GM18499 (cell line): Measurements from ENCODE around the gene BMP7.

Source experiments
- ATAC-seq: cut with Tn5 transposase; IDR thresholded peaks from one replicate; pipeline ENCODE4 v1.9.1; 2021; ENCODE audit warnings: moderate number of reproducible peaks; ENCODE audit not compliant: insufficient read depth, unreplicated experiment

Gene BMP7

DNA sequence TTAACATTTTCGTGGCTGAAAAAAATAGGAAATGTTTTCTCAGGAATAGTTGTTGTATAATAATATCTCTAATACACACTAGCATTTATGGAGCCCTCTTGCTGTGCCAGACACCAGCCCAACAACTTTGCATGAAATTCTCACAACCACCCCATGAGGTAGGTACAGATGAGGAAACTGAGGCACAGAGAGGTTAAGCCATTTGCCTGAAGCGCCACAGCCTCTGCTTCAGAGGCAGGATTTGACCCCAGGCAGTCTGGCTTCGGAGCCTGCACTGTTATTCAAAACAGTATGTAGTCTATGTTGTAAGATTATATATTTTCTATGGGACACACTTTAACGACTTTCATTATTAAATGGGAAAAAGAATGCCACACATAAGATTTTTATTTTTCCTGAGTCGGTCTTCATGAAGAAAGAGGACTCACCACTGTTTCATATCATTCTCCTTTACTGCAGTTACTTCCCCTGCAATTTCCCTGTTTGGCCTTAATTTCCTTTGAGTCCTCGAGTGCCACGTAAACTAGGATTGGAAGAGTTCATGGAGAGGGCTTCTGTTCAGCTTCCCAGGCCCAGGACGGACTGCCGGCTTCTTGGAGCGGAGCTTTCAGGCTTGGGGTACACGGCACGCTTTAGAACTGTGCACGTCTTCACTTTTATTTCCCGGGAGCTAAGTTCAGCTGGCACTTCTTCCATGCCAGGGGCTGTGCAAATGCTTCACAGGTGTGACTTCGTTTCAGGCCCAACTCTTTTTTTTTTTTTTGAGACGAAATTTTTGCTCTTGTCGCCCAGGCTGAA, 128.0 kb downstream of the BMP7 start:
- no peak for ATAC-seq

GRCh38 chr20:57137676-57138075, 128.8 kb downstream of the BMP7 start:
- ATAC-seq, result no peak

DNA sequence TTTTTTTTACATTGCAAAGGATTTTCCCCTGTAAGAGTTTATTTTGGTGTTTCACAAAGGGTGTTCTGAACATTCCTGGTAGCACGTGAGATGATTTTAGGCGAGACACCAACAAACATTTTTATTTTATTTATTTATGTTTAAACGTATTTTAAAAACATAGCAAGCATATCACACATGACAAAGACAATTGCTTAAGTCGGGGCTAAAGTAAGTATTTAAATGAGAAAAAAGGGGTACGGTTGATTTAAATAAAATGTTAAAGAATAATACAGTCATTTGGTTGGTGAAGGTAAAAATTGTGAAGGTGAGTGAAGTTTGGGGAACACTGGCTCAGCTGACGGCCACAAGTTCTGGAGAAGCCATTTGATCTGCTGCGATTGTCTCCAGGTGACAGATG, 129.7 kb downstream of the BMP7 start:
- no peak for ATAC-seq

DNA sequence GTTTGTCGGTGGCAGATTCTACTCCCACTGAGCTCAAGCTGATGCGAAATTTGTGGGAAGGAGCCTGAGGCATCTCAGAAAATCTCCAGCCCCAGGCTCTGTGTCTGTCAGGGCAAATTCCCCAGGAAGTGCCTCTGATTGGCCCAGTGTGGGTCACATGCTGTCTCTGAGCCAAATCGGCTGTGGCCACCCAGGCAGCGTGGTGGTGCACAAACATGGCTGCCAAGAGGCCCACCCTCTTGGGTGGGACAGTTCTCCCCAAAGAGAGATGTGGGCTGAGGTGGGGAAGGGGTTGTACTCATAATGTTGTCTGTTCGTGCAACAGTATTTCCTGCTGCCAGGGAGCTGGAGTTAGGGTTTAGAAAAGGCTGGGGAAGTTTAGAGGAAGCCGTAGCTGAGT, 130.6 kb downstream of the BMP7 start:
- ATAC-seq, result no peak

DNA sequence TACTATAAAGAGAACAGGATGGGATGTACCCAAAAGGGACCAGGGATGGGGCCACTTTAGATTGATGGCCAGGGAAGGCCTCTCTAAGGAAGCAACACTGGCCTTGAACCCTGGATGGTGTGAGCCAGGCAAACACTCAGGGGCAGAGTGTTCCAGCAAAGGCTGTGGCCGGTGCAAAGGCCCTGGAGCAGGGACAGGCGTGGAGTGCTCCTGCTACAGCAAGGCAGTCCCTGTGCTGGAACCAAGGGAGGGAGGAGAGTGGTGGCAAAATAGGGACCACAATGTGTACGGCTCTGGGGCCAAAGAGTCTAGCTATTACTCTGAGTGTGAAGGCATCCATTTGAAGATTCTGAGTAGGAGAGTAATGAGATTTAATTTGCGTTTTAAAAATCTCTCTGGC, 131.6 kb downstream of the BMP7 start:
- no peak for ATAC-seq

DNA sequence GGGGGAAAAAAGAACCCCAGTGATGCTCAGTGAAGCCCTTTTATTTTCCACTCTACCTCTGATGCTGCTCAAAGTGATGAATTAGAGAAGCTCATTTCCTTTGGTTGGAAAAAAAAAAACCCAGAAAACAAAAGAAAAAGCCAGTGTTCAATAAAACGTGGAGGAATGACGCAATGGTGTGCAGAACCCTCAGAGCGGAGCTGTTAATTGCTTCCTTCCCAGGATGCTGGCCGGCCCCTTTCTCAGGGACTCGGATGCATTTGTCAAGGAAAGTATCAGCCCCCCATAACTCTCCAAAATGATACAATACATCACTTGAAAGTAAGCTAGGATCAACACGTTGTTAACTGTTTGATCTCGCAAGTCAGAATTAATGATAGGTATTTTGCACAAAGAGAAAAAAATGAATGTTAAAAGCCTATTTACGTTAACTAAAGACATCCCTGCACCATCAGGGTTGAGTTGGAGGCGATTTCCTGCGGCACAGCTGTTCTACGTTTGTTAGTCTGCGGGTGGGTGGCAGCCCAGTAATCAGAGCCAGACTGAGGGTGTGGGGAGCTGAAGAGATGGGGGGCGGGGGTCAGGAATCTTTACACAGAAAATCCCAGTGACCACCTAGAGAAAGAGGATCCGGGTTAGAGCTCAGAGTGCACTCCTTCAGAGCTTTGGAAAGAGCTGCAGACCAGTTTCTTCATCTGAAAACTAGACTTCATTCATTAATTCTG, 132.4 kb downstream of the BMP7 start:
- no peak for ATAC-seq

DNA sequence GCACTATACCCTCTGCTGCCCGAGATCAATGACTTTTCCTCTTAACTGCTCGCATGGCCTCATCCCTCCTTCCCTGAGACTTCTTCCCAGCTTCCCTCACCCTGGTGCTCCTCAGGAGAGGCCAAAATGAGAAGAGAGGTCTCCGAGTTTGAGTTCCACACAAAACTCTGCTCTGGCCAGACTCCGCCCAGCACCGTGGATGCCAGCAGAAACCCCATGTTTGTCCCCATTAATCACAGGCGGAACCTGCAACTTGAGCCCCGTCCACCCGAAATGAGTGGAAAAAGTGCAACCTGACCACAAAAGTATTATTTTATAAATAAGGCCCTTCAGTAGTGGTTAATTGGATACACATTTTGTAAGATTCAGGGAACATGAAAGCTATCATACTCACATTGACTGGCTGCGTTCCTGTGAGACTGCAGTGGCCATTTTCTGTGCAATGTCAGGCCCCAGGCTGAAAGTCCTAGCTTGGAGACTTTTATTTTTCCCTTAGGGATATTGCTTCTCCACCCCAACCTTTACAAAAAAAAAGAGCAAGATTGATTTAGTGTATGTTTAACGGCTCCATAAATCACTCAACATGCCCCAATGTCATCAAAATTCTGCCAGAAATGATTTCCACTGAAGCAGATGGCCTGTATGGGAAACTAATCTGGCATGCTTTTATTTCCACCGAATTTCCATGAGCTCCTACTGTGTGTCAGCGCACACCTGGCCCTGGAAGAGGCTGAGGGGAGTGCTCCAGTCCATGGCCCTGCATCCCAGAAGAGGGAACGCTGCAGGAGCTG, 134.6 kb downstream of the BMP7 start:
- no peak for ATAC-seq

- no peak for ATAC-seq
Measured at GRCh38 chr20:57131077-57131476, 135.4 kb downstream of the BMP7 start.

GRCh38 chr20:57130160-57130772, 136.2 kb downstream of the BMP7 start:
- no peak for ATAC-seq

GRCh38 chr20:57129303-57129702, 137.1 kb downstream of the BMP7 start:
- no peak for ATAC-seq

GRCh38 chr20:57128044-57128757, 138.2 kb downstream of the BMP7 start:
- ATAC-seq, result no peak

- ATAC-seq, result no peak
Measured at GRCh38 chr20:57126481-57127092, 139.9 kb downstream of the BMP7 start.

DNA sequence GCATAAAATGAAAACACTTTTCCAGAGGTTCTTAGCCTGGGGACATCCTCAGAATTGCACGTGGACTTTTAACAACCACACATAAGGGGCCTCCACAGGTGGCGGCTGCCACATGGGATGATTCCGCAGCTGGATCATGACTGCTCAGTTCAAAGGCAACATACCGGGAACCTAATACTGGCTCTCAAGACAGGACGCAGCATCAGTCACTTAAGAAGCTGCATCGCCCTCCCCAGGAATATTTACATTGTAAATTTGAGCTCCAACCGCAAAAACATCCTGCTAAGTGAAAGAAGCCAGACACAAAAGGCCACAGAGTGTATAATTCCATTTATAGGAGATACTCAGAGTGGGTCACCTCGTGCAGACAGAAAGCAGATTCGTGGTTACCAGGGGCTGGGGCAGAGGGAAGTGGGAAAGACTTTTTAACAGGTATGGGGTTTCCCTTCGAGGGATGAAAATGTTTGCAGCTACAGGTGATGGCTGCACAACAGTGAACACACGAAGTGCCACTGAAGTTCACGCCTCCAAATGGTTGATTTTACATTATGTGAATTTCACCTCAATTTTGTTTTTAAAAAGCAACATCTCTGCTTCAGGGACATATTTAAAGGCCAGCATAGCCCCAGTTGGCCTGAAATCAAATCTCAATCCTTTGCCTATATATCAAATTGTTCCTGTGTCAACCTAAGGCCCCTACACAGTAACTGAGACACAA, 141.5 kb downstream of the BMP7 start:
- ATAC-seq, result no peak

DNA sequence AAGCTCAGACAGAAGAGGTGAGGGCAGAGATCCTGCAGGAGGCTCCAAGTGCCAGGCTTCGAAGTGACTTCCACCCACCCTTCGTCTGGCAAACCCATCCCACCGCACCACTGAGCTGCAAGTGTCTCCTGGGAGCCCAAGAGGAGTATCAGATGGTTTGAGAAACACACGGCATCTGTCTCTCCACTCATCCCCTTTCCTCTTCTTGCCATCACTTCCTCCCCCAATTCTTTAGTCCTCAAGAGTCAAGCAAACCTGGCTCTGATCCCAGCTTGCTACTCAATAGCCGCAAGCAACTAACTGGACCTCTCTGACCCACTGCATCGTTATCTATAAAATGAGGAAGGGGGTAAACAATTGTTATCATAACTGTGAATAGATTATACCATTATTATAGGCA, 142.1 kb downstream of the BMP7 start:
- no peak for ATAC-seq

DNA sequence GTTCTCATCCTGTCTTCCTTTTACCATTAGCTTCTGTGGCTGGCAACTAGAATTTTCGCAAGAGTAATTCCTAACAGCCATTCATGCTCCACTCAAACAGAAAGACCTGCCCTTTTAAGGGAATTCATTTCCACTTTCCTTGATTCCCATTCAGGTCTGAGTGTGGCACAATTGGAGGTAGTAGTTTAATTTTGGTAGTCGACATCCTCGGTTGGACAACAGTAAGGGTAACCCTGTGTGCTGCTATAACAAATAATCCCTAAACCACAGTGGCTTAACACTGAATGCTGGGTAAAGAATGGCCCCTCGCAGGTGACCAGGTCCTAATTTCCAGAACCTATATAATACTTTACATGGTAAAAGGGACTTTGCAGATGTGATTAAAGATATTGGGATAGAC, 142.9 kb downstream of the BMP7 start:
- no peak for ATAC-seq

DNA sequence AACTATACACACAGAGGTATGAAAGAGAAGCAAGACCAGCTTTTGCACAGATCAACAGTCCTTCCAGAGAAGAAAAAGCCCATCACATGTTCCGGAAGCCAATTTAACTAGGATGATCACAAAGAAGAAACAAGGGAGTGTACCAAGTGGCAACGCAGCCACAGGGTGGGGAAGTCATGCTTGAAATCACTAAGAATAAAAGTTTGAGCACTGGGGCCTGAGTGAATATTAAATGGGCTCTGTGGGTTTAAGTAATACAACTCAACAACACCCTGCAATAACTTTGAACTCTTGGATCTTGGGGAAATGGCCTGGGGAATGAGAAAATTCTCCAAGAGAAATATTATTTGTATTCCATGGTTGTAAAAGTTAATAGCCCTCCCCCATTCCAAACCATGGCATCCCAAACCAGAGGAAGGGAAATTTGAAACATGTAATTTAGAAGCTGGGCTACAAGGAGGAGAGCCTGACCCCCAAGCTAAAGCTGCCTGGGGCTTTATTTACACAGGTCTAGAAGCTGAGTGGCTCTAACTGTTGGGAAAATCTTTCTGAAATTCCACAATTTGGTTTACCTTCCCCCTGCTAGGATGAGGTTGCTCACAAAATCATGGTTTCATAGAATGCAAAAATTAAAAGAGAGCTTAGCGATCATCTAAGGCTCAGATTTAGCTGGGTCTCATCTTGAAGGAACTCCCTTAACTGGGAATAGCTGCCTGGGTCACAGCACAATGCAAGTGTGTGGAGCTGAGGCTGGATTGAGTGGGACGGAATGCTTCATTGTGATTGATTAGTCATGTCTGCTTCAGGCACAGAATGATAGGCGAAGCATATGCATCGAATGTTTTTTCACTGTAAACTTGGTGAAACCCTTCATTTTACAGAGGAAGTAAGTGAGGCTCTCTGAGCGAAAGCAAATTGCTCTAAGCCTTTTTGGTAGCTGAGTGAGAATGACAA, 143.6 kb downstream of the BMP7 start:
- ATAC-seq, result no peak

GRCh38 chr20:57118964-57119363, 147.5 kb downstream of the BMP7 start:
- ATAC-seq, result no peak
